ENCODE measurements around the gene PDGFB.
A peak's percentile ranks its signal among the peaks of the same experiment; 100 is the strongest.
"Not testable (repeated sequence)": the region's sequence is repeated elsewhere in the genome, so short reads cannot be mapped to it uniquely, and the experiment has no call there.

The PDGFB gene

DNA sequence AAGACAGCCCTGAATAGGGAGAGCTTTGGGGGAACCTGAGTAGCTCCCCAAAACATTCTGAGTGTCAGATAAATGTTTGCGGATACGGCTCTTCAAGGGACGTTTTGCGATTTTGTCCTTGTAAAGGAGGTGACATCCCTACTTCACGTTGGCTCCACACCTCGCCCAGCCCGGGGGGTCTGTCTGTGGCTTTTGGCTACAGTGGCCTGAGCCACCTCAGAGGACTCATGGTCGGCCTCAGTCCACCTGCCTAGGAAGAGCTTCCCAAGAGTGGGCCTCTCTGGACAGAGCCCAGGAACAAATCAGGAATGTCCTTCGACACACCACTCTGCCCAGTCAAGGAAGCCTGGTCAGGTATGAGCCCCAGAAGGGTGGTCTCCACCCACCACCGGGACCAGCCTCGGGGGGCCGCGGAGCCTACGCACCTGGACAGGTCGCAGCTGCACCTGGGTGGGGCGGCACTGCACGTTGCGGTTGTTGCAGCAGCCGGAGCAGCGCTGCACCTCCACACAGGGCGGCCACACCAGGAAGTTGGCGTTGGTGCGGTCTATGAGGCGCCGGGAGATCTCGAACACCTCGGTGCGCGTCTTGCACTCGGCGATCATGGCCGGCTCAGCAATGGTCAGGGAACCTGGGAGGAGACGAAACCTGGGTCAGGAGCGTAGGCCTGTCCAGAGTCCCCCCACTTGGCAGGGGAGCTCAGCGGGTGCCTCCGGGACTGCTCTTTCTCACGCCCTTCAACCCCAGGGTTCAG, 13.4 kb downstream of the PDGFB start:
- H3K27ac ChIP-seq: no peak overlapping the region
- DNase-seq (ENCODE audit: low read depth, low spot score): no peak

DNA sequence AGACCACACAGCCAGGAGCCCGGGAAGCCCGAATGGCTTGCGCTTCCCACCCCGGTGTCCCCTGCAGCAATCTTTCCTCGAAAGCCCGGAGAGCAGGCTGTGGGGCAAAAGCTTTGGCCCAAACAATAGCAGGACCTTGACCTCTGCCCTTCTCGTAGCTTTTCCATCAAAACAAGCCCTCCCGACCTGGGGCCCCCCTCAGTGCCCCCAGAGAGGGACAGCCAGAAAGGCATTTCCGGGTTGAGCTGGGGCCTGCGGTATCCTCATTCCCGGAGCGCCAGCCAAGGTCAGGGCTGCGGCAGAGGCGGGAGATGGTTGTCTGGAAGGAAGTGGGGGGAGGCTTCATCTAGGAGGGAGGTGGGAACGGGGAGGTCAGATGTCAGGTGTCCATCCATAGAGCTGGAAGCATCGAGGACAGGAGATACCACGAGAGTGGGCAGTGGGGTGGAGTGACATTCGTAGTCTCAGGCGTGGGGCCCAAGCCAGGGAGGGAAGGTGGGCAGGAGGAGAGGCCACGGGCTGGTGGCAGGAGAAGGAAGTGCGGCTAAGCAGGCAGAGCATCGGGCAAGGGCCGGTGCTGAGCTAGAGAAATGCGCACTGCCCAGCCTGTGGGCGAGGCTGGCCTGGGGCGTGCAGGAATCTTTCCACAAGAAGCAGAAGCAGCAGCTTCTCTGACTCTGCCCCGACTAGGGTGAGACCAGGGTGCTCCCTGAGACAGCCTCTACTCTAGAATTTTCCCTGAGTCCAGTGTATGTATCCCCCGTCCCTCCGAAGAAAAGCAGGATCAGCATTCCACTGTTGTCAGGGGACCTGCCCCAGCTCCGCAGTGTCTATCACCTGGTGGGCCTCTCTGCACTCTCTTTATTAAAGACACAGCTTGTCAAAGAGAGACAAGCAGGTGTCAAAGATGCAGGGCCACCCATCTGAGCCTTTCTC, 14.3 kb downstream of the PDGFB start:
- DNase-seq (ENCODE audit: low read depth, low spot score): no peak
- H3K27ac ChIP-seq: no peak overlapping the region

DNA sequence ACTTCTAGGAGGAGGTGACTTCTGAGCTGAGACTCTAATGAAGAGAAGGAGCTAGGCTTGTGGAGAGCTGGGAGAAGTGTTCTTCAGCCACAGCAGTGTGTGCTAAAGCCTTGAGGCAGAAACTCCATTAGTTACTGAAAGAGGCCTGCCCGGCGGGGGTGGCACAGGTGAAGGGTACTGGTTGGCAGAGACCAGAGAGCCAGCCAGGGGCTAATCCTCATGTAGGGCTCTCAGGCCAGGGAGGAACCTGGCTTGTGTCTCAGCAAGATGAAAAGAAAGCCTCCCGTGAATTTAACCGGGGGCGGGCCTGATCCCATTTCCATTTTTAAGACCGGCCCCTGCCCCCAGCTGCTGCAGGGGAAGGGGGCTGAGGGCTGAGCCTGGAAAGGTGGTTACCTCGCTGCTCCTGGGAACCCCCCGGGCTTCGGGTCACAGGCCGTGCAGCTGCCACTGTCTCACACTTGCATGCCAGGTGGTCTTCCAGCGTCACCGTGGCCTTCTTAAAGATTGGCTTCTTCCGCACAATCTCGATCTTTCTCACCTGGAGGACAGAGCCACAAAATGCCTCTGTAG, 15.0 kb downstream of the PDGFB start:
- H3K27ac ChIP-seq: no peak overlapping the region
- no peak for DNase-seq (ENCODE audit: low read depth, low spot score)

DNA sequence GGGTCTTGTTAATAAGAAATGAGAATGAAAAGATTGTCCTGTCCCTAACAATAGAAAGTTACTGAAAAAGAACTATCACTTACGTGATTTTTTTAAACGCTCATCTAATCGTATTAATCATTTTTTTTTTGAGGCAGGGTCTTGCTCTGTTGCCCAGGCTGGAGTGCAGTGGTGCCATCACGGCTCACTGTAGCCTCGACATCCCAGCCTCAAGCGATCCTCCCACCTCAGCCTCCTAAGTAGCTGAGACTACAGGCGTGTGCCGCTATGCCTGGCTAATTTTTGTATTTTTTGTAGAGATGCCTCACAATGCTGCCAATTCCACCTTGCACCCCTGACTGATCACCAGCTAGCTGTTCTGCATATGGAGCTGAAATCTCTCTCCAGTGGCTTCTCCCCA, 15.7 kb downstream of the PDGFB start:
- DNase-seq (ENCODE audit: low read depth, low spot score): no peak
- no peak overlapping the region for H3K27ac ChIP-seq

DNA sequence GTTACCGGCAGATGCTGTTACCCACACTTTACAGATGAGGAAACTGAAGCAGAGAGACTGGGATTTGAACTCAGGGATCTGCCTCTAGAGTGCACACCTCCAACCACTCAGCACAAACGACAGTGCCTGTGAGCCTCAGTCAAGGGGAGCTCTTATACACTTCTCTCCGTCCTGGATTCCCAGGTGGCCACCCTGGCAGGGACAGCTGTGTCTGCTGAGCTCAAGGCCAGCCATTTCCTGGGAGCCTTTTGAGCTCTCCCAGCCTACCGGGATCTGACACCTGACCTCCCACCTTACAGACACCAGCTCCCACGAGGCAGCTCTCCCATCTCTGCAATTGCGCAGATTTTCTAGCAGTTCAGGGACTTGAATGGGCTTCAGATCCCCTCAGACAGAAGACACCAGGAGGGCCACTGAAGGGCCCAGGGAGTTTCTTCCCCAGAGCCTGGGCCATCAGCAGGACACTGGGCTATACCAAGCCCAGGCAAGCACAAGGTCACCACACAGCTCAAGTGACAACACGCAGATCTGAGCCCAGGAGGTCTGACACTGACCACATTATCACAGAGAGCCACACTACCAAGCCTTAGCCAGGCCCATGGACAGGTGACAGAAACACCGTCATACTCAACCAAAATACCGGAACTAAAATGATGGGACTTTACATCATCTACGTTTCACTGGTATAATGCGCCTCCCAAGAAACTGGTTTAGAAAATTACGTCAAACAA, 17.1 kb downstream of the PDGFB start:
- no peak for DNase-seq (ENCODE audit: low read depth, low spot score)
- H3K27ac ChIP-seq: no peak overlapping the region

DNA sequence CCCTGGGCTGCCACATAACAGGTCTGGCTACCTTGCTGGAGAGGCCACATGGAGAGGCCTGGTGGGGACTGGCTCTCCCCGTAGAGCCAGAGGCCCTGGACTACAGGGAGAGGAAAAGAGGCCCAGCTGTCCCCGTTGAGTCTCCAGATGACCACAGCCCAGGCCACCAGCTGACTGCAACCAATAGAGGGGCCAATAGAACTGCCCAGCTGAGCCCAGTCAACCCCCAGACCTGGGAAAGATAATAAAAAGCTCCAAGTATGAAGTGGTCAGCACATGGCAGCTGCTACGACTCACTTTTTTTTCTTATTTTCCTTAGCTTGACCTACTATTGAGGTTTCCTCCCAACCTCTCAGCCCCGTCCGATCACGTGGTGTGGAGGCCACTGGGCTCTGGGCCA, 18.4 kb downstream of the PDGFB start:
- H3K27ac ChIP-seq: no peak overlapping the region
- no peak for DNase-seq (ENCODE audit: low read depth, low spot score)

DNA sequence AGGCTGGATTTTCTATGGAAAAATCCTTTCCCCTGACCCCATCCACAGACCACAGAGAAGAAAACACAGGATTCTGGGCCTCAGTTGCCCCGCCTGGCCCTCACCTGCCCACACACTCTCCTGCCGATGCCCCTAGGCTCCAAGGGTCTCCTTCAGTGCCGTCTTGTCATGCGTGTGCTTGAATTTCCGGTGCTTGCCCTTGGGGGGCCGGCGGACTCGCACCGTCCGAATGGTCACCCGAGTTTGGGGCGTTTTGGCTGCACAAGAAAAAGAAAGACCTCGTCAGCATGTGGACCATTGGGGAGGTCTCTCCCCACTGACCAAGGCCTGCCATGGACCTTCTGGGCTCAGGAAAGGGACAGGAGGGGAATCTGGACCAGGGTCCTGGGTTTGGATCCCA, 19.2 kb downstream of the PDGFB start:
- no peak overlapping the region for H3K27ac ChIP-seq
- DNase-seq (ENCODE audit: low read depth, low spot score): no peak

DNA sequence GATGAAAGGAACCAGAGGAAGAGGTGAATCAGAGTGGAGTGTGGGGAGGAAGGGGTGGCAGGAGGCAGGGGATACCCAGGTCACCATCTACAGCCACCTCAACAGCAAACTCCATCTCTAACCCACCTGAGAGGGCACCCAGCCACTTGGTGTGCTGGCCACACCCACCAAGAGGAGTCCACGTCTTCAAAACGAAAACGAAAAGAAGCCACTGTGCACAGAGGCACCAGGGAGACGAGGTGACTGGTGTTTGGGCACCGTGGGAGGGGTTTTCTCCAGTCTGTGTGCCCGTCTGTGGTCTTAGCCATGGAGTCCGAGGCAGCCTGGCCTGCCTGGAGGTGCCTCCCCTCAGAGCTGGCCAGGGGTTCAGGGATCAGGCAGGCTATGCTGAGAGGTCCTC, 20.2 kb downstream of the PDGFB start:
- DNase-seq (ENCODE audit: low read depth, low spot score): no peak
- no peak overlapping the region for H3K27ac ChIP-seq

DNA sequence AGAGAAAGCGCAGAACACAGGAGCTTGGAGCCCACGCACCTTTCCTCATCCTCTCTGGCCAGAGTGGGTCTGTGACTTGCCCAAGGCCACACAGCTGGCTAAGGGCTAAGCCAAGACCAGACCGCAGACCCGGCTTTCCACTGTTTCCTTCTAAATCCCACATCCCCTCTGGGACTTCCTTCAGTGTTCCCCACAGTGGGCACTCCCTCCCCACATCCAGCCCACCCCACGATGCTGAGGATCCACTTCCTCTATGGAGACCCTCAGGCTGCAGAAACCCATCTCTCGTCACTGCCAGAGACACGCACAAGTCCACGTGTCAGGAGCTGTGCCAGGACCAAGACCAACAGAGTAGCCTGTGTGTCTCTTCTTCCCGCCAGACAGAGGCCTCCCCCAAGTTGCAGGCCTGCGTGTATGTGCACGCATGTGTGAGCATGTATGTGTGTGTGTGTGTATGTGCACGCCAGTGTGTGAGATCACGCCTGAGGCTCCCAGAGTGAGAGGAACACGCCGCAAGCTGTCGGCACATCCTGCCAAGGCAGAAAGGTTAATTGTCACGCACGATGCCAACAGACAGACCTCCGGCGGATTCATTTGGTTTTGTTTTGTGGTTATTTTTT, 21.6 kb downstream of the PDGFB start:
- no peak for DNase-seq (ENCODE audit: low read depth, low spot score)
- H3K27ac ChIP-seq: no peak overlapping the region

DNA sequence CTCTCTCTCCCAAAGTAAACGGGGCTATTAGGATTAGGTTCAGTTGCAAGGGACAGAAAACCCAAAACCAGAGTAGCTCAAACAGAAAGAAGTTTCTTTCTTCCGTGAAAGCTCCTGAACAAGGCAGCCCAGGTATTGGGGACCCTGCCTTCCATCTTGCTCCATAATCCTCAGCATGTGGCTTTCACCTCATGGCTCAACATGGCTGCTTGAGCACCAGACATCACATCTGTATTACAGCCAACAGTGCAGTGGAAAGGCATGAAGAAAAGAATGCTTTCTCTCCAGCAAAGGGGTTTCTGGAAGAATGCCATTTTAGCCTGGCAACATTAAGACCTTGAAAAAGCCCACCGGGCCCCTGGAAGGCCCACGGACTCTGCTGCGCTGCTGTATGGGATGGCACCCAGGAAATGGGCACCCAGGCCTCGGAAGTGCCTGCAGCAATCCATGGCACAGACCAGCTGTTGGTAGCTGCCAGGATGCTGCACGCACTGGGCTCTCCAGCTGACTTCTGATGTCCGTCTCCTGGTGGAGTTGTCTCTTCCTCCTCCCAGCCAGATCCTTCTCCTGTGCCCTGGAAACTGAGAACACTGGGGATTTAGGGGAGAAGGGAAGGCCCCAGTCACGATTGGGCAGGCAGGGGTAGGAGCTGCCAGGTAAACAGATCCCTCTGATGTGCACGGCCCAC, 22.6 kb downstream of the PDGFB start:
- no peak overlapping the region for H3K27ac ChIP-seq
- DNase-seq (ENCODE audit: low read depth, low spot score): no peak

DNA sequence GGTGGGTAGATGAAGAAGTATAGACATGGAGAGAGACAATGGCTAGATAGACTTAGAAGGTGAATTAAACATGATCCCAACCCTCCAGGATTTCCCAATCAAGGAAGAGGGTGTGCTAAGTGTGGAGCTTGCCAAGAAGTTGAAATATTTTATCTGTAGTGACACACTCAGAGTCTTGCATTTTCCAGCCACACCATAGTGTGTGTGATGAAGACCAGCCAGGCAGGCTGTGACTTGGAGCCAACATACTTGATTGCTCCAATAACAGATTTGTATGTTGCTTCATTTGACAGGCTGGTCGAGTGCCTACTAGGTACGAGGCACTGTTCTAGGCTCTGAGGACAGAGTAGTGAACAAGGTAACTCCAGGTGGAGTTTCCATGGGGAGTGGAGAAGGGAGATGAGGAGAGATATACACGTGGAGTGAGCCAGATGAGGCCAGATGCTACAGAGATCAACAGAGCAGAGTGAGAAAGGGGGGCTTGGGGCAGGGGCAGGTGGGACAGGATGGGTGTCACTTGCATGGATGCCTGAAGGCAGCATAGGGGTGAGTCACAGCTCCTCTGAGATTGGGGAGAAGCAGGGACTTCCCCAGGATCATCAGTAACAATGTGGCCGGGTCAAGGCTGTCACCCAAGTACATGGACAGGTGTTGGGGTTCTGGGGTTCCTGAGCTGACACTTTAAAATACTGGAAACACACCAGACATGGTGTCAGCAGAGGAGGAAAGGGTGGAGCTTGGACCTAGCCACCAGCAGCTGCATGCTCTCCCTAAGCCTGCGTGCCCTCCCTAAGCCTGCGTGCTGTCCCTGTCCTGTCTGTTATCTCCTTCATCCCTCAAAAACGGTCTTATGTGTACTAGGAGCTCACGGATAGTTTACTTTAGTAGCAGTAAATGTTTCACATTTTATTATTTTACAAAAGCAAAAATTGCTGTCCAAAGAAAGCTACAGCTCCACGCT, 23.6 kb downstream of the PDGFB start:
- peak overlapping the region; percentile 60 for H3K27ac ChIP-seq
- DNase-seq (ENCODE audit: low read depth, low spot score): no peak

DNA sequence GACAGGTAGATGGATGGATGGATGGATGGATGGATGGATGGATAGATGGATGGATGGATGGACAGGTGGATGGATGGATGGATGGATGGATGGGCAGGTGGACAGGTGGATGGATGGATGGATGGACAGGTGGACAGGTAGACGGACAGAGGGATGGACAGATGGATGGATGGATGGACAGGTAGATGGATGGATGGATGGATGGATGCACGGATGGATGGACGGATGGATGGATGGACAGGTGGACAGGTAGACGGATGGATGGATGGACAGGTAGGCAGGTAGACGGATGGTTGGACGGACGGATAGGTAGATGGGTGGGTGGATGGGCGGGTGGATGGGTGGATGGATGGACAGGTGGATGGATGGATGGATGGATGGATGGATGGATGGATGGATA, 24.3 kb downstream of the PDGFB start:
- no peak for DNase-seq (ENCODE audit: low read depth, low spot score)
- no peak overlapping the region for H3K27ac ChIP-seq

DNA sequence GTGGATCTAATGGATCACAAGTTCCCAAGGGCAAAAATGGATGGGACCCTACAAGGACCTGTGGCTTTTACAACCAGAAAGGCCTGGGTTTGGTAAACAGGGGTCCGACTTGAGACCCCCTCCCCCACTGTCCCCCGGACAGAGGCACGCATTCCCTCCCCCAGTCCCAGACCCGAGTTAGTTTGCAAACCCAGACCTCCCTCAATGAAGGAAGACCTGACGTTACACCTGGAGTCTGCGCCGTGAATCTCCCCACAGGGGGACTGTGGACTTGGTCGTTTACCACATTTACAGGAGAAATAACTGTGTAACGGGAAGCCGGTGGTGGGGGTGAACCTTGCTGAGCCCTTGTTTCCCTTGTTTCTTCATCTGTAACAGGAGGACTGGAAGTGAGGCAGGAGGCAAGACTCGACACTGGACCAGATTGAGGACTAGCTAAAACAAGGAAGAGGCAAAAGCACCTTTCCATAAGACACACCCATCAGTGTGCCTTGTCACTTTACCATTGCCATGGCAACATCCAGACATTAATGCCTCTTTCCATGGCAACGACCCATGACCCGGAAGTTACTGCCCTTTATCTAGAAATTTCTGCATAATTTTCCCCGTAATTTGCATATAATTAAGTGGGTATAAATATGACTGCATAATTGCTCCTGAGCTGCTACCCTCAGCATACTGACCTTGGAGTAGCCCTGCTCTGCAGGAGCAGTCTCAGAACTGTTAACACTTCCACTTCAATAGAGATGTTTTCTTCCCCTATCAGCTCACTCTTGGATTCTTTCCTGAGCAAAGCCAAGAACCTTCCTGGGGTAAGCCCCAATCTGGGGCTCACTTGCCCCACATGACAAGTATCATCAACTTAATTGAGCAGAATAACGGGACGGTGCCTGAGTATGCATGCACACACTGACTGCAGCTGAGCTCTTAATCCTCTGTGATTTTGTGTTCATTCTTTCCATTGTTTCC, 25.4 kb downstream of the PDGFB start:
- no peak overlapping the region for H3K27ac ChIP-seq
- DNase-seq (ENCODE audit: low read depth, low spot score): no peak

DNA sequence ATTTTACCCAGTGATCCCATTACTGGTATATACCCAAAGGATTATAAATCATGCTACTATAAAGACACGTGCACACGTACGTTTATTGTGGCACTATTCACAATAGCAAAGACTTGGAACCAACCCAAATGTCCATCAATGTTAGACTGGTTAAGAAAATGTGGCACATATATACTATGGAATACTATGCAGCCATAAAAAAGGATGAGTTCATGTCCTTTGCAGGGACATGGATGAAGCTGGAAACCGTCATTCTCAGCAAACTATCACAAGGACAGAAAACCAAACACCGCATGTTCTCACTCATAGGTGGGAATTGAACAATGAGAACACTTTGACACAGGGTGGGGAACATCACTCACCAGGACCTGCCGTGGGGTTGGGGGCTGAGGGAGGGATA, 26.4 kb downstream of the PDGFB start:
- DNase-seq (ENCODE audit: low read depth, low spot score); H3K27ac ChIP-seq: not testable (repeated sequence)

DNA sequence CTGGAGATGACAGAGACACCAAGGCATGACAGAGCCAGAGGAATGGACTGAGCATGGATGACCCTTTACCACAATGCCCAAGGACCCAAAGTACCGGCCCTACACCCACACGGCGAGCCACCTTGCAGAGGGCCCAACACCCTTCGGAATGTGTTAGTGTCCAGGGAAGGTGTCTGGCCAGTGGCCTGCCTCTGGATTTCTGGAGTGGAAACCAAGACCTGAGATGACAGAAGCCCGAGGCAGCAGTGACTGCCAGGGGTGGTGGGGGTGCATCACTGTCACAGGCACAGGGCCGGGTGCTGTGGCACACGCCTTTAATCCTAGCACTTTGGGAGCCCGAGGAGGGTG, 28.7 kb downstream of the PDGFB start:
- no peak overlapping the region for H3K27ac ChIP-seq
- DNase-seq (ENCODE audit: low read depth, low spot score): no peak

DNA sequence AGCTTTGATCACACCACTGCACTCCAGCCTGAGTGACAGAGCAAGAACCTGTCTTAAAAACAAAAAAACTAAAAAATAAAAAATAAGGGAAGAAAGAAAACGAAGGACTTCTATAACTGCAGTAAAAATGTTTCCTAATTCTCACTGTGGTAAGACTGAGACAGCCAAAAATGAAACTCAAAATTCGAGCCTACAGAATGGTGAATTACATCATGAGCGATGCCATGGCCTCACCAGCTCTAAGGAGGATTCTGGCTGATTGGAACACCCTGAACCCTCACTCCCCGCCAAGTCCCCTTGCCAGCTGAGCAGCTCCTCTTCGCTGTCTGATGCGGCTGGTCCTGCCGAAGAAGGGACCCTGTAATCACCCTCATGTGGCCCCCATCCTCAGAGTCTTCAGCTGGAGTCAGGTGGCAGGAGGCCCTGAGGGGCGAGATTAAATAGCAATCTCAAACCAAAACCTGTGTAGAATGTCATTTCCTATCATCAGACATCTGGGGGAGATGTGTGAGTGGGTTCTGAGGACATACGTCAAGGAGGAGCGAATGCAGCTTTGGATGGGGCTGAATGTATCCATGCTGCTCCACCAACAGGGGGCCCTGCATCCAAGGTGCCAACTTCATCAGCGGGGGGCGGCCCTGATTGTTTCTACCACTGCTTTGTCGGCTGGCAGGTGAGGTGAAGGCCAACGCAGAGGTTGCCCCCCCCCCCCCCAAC, 29.2 kb downstream of the PDGFB start:
- peak overlapping the region; percentile 80 for H3K27ac ChIP-seq
- no peak for DNase-seq (ENCODE audit: low read depth, low spot score)

DNA sequence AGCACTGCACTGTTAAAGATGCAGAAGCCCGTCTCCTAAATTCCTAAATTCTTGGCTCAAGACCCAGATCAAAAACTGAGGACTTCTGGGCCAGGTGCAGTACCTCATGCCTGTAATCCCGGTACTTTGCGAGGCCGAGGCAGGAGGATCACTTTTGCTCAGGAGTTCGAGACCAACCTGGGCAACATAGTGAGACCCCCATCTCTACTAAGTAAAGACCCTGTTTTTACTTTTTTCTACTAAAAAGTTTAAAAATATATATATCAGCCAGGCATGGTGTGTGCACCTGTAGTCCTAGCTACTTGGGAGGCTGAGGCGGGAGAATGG, 29.7 kb downstream of the PDGFB start:
- H3K27ac ChIP-seq: peak overlapping the region; percentile 80
- no peak for DNase-seq (ENCODE audit: low read depth, low spot score)

Data from epithelial cell of prostate (primary cell).